Cardiac muscle cell (in vitro differentiated cells and primary cell): ENCODE data around the gene GPR180. TPM values are rescaled to one million over a fixed set of nuclear protein-coding genes. Genes with fewer than 3 reads are reported as not detected.

Experiments used
- DNase-seq, 2 donors: peaks; one replicate each; pipeline versions ENCODE4 v3.0.0 to v3.0.0-alpha.2; 2010 to 2017; ENCODE audit warnings: low read depth in 1 of 2, low spot score in 1 of 2
- H3K27ac ChIP-seq: fragments of 200-600 bp; sonication (generic); 2 replicates; pipeline ENCODE4 v1.5.1; 2016
- H3K27me3 ChIP-seq: fragments of 200-600 bp; sonication (generic); 2 replicates; pipeline ENCODE4 v1.6.0; 2016; ENCODE audit warnings: control low read depth
- H3K36me3 ChIP-seq: fragments of 200-600 bp; sonication (generic); 2 replicates; pipeline ENCODE4 v1.5.1; 2016; ENCODE audit warnings: control low read depth
- H3K4me1 ChIP-seq: fragments of 200-600 bp; sonication (generic); 2 replicates; pipeline ENCODE4 v1.8.1; 2017; ENCODE audit warnings: low read depth, mild to moderate bottlenecking, mixed run types
- H3K4me3 ChIP-seq: fragments of 200-600 bp; sonication (generic); 2 replicates; pipeline ENCODE4 v1.5.1; 2016; ENCODE audit warnings: mild to moderate bottlenecking
- H3K9me3 ChIP-seq: fragments of 200-600 bp; sonication (generic); 2 replicates; pipeline ENCODE4 v1.5.1; 2017; ENCODE audit warnings: low read depth, mild to moderate bottlenecking, control low read depth
- polyA plus RNA-seq: library from polyadenylated mRNA; unstranded; fragments of >200 nt; fragmentation: Nextera tagmentation; extraction: Ambion mirVana; gene quantifications from 2 replicates; pipeline ENCODE4 v1.2.1, GENCODE V29; 2016
- total RNA-seq: library from RNA; depleted of rRNA; stranded (reverse); fragments of >200 nt; gene quantifications from 2 replicates; pipeline ENCODE4 v1.2.3, GENCODE V29; 2016
- TF ChIP-seq, protein P1 (sequence below): IDR thresholded peaks from 2 replicates; pipeline ENCODE4 v1.5.1; 2012; ENCODE audit warnings: low read depth, mild to moderate bottlenecking, low read length

The GPR180 gene
- total and polyA plus RNA-seq, 2 experiments from 2014 or later = 4.1 TPM

GRCh38 chr13:94607056-94607455 is 5.4 kb downstream of the GPR180 start:
- Histone ChIP-seq H3K27me3 (no peaks in the 10 kb centered on the region), H3K36me3 (peaks cover 9% of the 10 kb centered on the region), H3K27ac (no peak overlapping the region), H3K4me3 (no peak overlapping the region), H3K4me1 (peaks cover 8% of the 10 kb centered on the region), H3K9me3 (no peaks in the 10 kb centered on the region)
- no peak for DNase-seq
- TF ChIP-seq, protein P1, sequence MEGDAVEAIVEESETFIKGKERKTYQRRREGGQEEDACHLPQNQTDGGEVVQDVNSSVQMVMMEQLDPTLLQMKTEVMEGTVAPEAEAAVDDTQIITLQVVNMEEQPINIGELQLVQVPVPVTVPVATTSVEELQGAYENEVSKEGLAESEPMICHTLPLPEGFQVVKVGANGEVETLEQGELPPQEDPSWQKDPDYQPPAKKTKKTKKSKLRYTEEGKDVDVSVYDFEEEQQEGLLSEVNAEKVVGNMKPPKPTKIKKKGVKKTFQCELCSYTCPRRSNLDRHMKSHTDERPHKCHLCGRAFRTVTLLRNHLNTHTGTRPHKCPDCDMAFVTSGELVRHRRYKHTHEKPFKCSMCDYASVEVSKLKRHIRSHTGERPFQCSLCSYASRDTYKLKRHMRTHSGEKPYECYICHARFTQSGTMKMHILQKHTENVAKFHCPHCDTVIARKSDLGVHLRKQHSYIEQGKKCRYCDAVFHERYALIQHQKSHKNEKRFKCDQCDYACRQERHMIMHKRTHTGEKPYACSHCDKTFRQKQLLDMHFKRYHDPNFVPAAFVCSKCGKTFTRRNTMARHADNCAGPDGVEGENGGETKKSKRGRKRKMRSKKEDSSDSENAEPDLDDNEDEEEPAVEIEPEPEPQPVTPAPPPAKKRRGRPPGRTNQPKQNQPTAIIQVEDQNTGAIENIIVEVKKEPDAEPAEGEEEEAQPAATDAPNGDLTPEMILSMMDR = no peak

DNA sequence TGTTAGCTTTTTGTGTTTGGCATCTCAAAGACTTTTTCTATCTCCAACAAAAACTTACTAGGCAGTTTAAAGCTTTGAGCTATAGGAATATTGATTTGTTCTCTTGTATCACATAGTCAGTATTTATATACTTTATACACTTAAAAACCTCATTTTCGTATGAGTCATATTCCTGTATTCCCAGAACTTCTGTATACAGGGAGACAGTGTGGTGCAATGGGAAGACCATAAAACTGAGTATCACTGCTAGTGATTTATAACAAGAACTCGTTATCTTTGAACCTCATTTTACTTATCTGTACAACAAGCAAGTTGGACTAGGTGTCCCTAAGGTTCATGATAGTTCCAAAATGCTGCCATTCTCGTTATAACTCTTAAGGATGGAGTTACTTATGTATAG is 6.3 kb downstream of the GPR180 start:
- Histone ChIP-seq H3K27ac (no peak overlapping the region), H3K4me3 (no peak overlapping the region), H3K36me3 (peaks cover 9% of the 10 kb centered on the region), H3K9me3 (no peaks in the 10 kb centered on the region), H3K27me3 (no peaks in the 10 kb centered on the region), H3K4me1 (peaks cover 2% of the 10 kb centered on the region)
- TF ChIP-seq, protein P1 = no peak
- DNase-seq = peak in 1 of 2 donors; percentile 5

DNA sequence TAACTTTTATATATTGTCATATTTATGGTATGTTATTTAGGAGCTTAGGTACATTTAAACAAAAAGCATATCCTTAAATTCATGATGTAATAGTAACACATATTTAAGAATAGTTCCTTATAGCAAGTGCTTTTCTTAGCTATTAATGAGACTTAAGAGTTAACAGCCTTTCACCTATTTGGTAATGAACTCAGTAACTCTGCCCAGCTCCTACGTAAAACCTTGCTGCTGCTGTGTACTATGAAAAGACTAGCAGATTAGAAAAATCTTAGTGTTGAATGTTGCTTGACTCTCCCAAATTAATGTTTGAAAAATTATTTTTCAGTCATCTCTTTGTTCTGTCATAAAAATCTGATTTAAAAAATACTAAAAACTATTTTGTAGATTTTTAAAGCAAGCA is 6.9 kb downstream of the GPR180 start:
- H3K27ac ChIP-seq = no peak overlapping the region
- H3K4me3 ChIP-seq = no peak overlapping the region
- H3K9me3 ChIP-seq = no peaks in the 10 kb centered on the region
- H3K27me3 ChIP-seq = no peaks in the 10 kb centered on the region
- DNase-seq = peak in 1 of 2 donors; percentile 9
- TF ChIP-seq, protein P1 = no peak
- peaks cover 9% of the 10 kb centered on the region for H3K36me3 ChIP-seq
- H3K4me1 ChIP-seq = no peaks in the 10 kb centered on the region

DNA sequence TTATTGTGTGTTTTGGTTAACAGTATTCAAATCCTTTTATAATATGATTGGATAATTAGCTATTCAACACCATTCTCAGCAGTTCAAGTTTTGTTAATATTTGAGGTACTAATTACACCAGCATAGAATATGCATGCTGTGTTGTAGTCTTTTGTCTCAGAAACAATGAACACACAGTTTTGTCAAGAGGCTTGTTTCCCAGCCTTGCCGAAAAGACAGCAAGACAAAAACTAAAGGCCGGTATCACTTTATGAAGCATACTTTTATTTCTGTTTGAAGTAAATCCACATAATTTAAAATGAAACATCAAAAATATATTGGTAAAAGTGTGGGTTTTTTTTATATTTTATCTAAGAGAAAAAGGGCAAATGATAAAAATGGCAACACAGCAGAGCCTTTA is 7.5 kb downstream of the GPR180 start:
- no peaks in the 10 kb centered on the region for H3K4me1 ChIP-seq
- TF ChIP-seq, protein P1 = no peak

GRCh38 chr13:94610475-94610874 is 8.8 kb downstream of the GPR180 start:
- DNase-seq = no peak
- Histone ChIP-seq H3K36me3 (peaks cover 9% of the 10 kb centered on the region), H3K4me3 (no peak overlapping the region), H3K27me3 (no peaks in the 10 kb centered on the region), H3K4me1 (no peaks in the 10 kb centered on the region), H3K27ac (no peak overlapping the region), H3K9me3 (no peaks in the 10 kb centered on the region)
- TF ChIP-seq, protein P1 = no peak

More for the DNA sequence above, 7.5 kb downstream of the GPR180 start:
- Histone ChIP-seq H3K27ac (no peak overlapping the region), H3K4me3 (no peak overlapping the region), H3K36me3 (peaks cover 9% of the 10 kb centered on the region), H3K9me3 (no peaks in the 10 kb centered on the region), H3K27me3 (no peaks in the 10 kb centered on the region)
- no peak for DNase-seq

DNA sequence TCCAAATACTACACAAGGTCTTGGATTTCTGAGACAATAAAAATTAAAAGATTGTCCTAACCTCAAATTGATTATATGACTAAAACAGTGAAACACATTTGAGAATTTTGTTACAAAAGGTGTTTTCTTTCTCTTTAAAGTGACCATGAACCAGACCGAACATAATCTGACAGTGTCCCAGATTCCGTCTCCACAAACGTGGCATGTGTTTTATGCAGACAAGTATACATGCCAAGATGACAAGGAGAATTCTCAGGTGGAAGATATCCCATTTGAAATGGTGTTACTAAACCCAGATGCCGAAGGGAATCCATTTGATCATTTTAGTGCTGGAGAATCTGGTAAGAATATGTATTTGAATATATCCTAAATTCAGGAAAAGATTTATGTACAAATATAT is 10.4 kb downstream of the GPR180 start:
- TF ChIP-seq, protein P1 = no peak
- Histone ChIP-seq H3K27me3 (no peaks in the 10 kb centered on the region), H3K4me3 (no peak overlapping the region), H3K9me3 (no peaks in the 10 kb centered on the region), H3K36me3 (peaks cover under 1% of the 10 kb centered on the region), H3K4me1 (no peaks in the 10 kb centered on the region), H3K27ac (no peak overlapping the region)
- no peak for DNase-seq
